C4-2B (cell line): ENCODE data around the gene LRRN2.

Source experiments
- H3K27ac ChIP-seq: fragments of 450-650 bp; 2 replicates; pipeline ENCODE4 v1.5.1; 2017
- ZFX ChIP-seq: fragments of 450-650 bp; IDR thresholded peaks from 2 replicates; pipeline ENCODE4 v1.6.1; 2017
- TF ChIP-seq, protein P1 (sequence below): fragments of 450-650 bp; conservative IDR thresholded peaks from 2 replicates; pipeline ENCODE4 v1.5.1; 2017; ENCODE audit warnings: mild to moderate bottlenecking

Gene LRRN2

DNA sequence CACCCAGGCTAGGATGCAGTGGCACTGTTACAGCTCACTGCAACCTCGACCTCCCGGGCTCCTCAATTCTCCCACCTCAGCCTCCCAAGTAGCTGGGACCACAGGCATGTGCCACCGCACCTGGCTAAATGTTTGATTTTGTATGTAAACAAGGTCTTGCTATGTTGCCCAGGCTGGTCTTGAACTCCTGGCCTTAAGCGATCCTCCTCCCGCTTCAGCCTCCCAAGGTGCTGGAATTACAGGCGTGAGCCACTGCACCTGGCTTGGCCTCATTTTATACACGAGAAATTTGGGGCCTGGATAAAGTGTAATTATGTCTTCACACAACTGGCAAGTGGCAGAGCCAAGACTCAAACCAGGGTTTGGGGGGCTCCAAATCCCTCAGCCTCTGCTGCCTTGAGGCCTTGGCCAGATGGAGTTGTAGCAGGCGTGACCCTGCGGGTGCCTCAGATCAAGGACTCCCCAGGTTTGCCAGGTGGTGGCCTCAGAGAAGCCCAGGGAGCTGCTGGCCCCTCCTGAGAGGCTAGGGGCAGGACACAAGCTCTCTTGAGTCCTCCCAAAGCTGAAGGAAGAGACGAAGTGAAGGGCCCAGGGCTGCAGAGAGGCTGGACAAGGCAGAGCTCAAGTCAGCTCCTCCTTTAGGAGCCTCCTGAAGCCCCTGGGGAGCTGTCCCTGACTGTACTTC is 107.6 kb downstream of the LRRN2 start:
- TF ChIP-seq, protein P1, sequence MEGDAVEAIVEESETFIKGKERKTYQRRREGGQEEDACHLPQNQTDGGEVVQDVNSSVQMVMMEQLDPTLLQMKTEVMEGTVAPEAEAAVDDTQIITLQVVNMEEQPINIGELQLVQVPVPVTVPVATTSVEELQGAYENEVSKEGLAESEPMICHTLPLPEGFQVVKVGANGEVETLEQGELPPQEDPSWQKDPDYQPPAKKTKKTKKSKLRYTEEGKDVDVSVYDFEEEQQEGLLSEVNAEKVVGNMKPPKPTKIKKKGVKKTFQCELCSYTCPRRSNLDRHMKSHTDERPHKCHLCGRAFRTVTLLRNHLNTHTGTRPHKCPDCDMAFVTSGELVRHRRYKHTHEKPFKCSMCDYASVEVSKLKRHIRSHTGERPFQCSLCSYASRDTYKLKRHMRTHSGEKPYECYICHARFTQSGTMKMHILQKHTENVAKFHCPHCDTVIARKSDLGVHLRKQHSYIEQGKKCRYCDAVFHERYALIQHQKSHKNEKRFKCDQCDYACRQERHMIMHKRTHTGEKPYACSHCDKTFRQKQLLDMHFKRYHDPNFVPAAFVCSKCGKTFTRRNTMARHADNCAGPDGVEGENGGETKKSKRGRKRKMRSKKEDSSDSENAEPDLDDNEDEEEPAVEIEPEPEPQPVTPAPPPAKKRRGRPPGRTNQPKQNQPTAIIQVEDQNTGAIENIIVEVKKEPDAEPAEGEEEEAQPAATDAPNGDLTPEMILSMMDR: no peak
- no peak for TF ChIP-seq ZFX
- H3K27ac ChIP-seq: no peak overlapping the region

DNA sequence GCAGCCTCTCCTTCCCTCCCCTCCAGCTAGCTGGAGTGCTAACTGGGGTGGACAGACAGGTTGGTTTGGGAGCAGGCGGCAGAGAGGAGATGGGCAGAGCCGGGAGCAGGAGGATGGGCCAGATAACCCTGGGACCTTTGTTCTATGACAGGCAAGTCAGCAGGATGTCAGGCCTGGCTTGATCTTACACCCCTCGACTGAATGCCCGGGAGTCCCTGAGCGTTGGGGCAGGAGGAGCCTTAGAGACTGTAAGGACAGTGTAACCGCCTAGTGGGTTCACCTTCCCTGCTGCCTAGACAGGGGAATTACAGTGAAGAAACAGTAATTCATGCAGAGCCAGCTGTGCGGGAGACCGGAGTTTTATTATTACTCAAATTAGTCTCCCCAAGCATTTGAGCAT is 109.1 kb downstream of the LRRN2 start:
- H3K27ac ChIP-seq: no peak overlapping the region
- no peak for TF ChIP-seq ZFX
- TF ChIP-seq, protein P1: no peak

DNA sequence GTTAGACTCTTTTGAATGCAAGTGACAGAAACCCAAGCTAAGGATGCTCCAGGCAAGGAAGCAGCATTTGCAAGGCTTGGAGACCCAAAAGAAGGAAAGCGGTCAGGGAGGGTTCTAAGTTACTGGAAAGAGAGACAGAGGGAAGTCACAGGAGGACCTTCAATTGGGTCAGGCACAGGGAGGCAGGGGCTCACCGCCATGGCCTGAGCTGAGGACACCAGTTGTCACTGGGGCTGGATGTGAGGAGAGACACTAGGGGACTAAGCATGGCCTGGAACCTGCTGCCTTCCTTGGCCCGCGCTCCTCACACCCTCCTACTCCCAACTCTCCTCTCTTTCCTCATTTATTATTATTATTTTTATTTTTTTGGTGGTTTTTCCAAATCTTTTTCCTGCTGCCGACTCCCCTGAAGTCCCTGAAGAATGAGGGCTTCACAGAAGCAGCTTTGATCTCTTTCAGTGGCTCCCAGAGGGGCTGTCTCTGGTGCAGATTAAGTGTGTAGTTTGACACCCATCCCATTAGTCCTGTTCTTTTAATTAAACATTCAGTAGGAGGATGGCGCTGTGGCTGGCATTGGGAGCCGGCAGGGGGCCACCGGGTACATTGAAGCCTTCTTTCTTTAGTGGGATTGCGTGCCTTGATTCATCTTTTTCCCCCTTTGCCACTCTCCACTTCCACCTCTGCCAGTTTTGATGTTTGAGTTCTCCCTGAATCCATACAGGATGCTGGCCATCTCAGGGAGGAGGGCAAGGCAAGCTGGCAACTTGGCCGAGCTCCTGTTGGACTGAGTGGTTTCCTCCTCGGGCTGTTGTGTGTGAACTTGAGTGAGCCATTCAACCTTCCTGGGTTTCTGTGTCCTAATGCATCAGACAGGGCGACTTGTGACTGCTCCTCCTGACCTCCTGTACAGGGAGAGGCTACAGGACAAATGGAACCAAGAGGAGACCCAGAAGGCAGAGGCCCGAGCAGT is 110.0 kb downstream of the LRRN2 start:
- TF ChIP-seq, protein P1: no peak
- no peak for TF ChIP-seq ZFX
- no peak overlapping the region for H3K27ac ChIP-seq

DNA sequence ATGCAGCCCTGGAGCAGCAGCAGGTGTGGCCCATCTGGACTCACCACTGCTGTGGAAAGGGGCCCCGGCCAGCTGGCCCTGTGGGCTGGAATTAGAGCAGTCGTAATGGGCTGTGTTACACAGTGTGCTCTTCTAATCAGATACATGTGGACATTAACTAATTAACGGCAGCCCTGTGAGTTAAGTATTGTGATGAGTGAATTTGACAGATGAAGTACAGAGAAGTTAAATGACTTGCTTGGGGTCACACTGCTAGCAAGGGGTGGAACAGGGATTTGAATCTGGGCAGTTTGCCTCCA is 110.7 kb downstream of the LRRN2 start:
- H3K27ac ChIP-seq: no peak overlapping the region
- TF ChIP-seq, protein P1: no peak
- no peak for TF ChIP-seq ZFX

DNA sequence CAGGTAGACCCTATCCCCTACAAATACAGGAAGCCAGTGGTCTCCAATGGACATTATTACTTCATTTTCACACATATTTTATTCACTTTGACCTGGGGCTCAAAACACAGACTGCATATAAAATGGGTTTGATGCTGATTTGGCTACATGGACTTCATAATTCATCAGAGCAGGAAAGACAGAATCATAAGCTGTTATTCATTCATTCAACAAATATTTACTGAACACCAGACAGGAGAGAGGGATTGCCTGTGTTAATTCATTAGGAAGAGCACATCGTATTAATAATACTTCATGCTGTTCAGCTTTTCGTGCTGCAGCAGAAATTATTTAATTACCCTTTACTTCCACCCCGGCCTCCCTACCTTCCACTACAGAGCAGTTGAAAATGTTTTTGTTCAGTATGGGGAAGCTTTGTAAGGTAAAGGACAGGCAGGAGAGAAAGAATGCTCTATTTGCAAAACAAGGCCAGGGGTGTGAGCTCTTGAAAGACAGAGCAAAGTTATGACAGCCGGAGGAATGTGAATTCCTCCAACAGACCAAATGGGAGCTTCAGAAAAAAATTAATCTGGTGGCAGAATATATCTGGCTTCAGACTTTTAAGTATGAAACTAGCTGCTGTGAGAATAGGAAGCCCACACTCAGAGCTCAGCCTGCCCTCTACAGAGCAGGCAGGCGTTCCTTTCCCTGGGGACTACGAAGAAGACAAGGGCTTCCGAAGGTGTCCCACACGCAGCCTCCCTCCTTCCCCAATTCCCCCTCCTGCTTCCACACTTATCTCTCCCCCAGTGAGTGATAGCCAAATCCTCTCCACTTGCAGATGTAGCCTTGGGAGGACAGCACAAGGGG is 111.3 kb downstream of the LRRN2 start:
- H3K27ac ChIP-seq: no peak overlapping the region
- TF ChIP-seq, protein P1: no peak
- TF ChIP-seq ZFX: no peak

DNA sequence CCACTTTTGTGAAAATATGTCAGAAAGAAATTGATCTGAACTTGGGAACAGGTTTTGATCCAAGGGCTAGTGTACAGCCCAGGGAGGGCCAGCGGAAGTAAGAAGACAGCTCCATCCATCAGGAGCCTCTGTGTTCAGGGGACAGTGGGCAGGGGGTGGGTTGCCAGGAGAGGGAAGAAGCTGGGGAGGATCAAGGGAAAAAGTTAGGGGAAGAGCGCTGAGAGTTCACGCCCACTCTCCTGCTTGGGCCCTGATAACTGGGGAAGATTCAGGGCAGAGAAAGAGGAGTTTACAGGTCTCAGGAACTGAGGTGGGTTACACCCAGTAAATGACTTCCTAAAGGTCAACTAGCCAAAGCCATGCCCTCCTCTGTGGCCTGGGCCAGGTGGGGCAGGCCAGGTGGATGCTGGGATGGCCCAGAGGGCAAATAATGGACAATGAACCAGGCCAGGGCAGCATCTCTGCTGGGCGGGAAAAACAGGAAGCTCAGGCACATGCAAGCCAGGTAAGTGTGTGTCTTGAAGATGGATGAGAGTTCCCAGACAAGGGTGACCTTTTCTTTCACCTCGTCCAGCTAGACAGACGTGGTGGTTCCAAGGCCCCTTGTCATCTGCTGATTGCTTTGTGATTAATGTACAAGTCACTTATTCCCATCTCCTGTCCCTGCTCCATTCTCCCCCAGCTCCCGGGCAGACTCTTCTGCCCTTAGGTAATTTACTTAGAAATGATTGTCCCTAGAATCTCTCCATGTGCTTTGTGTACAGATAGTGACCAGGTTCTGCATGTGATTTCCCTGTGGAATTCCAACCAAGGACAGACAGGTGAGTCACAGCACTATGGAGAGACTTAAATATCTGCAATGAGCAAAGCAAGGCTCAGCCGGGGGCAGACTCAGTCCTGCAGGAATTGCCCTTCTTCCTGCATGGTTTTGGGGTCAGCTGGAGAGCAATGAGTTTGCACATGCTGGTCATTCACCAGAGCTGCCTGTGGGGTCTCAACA is 112.3 kb downstream of the LRRN2 start:
- TF ChIP-seq, protein P1: no peak
- TF ChIP-seq ZFX: no peak

More for the DNA sequence above, 112.3 kb downstream of the LRRN2 start:
- H3K27ac ChIP-seq: no peak overlapping the region
